ENCODE data around the gene SLC22A1.

DNA sequence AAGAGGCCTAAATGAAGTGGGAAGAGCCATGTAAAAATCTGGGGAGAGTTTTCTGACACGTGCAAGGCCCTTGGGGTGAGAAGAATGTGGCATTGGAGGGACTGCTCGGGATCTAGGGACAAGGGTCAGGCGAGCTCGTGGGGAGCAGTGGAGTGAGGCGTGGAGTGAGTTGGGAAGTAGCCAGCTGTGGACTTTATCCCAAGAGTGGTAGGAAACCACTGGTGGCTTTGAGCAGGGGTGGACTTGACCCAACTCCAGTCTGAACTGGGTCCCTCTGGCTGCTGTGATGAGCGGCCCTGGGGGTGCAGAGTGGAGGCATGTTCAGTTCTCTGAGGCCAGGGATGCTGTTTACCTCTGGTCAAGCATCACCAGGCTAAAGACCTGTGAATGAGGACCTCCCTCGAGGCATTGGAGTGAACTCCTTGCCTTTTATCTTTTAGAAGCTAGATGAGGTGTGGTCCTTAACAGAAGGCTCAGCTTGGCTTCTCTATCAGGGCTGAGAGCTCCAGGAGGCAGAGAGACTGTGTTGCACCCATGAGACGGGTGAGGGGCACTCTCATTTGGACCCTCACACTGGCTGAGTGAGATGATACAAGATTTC is 20.6 kb downstream of the SLC22A1 start:
- TF ChIP-seq EGR1 (IDR thresholded peaks at IDR 0.05), result no peak
- no peak for TF ChIP-seq TCF12 (IDR thresholded peaks at IDR 0.05; ENCODE audit: low read depth)
- no peak for TF ChIP-seq CEBPB (IDR thresholded peaks at IDR 0.05)

All from Ishikawa (cell line).